Astrocyte (in vitro differentiated cells and primary cell): ENCODE measurements around the gene CYP27A1. TPM values are rescaled to one million over a fixed set of nuclear protein-coding genes. Genes with fewer than 3 reads are reported as not detected.
A peak's percentile ranks its signal among the peaks of the same experiment; 100 is the strongest.

ENCODE experiments used
- DNase-seq: peaks from one replicate; pipeline ENCODE4 v3.0.0-alpha.2; 2010; ENCODE audit warnings: low read depth
- FAIRE-seq: peaks from 2 replicates; lab custom pipeline; 2011; peaks lifted over from hg19 to GRCh38; lab: Jason Lieb, UNC
- H2AFZ ChIP-seq: 2 replicates; pipeline ENCODE4 v1.6.0; 2012; ENCODE audit warnings: low read depth, low read length, inconsistent platforms
- H3K27ac ChIP-seq: 2 replicates; pipeline ENCODE4 v1.5.1; 2011; ENCODE audit warnings: low read depth, low read length, inconsistent platforms
- H3K27me3 ChIP-seq: 2 replicates; pipeline ENCODE4 v1.6.0; 2011; ENCODE audit warnings: low read length, inconsistent platforms; ENCODE audit not compliant: insufficient read depth
- H3K36me3 ChIP-seq: 2 replicates; pipeline ENCODE4 v1.5.1; 2011; ENCODE audit warnings: low read length, inconsistent platforms; ENCODE audit not compliant: insufficient read depth
- H3K4me1 ChIP-seq: 2 replicates; pipeline ENCODE4 v1.5.1; 2011; ENCODE audit warnings: low read length, inconsistent platforms; ENCODE audit not compliant: insufficient read depth
- H3K4me2 ChIP-seq: 2 replicates; pipeline ENCODE4 v1.6.0; 2012; ENCODE audit warnings: low read length, inconsistent platforms
- H3K4me3 ChIP-seq: 2 replicates; pipeline ENCODE4 v1.5.1; 2011; ENCODE audit warnings: low read depth, mild to moderate bottlenecking, low read length, inconsistent platforms; ENCODE audit not compliant: insufficient read depth
- H3K79me2 ChIP-seq: 2 replicates; pipeline ENCODE4 v1.6.0; 2012; ENCODE audit warnings: mild to moderate bottlenecking, low read length, inconsistent platforms; ENCODE audit not compliant: insufficient read depth
- H3K9ac ChIP-seq: 2 replicates; pipeline ENCODE4 v1.6.0; 2012; ENCODE audit warnings: mild to moderate bottlenecking, low read length, inconsistent platforms
- H3K9me3 ChIP-seq: 2 replicates; pipeline ENCODE4 v1.5.1; 2012; ENCODE audit warnings: low read depth, mild to moderate bottlenecking, low read length, inconsistent platforms; ENCODE audit not compliant: insufficient read depth
- H4K20me1 ChIP-seq: 2 replicates; pipeline ENCODE4 v1.6.0; 2012; ENCODE audit warnings: low read length, inconsistent platforms; ENCODE audit not compliant: insufficient read depth
- H3K27ac Mint-ChIP-seq: one replicate; pipeline ENCODE4 v1.8.0; 2021; ENCODE audit warnings: mild to moderate bottlenecking, mixed read lengths; ENCODE audit not compliant: unreplicated experiment
- H3K27me3 Mint-ChIP-seq: one replicate; pipeline ENCODE4 v1.8.0; 2021; ENCODE audit warnings: low read depth, mixed read lengths; ENCODE audit not compliant: unreplicated experiment
- H3K36me3 Mint-ChIP-seq: one replicate; pipeline ENCODE4 v1.8.0; 2021; ENCODE audit warnings: low read depth, mixed read lengths; ENCODE audit not compliant: unreplicated experiment
- H3K4me1 Mint-ChIP-seq: one replicate; pipeline ENCODE4 v1.8.0; 2021; ENCODE audit warnings: low read depth, mixed read lengths; ENCODE audit not compliant: unreplicated experiment
- H3K4me3 Mint-ChIP-seq: one replicate; pipeline ENCODE4 v1.8.0; 2021; ENCODE audit warnings: mild to moderate bottlenecking, moderate library complexity, mixed read lengths; ENCODE audit not compliant: unreplicated experiment
- H3K9me3 Mint-ChIP-seq: one replicate; pipeline ENCODE4 v1.8.0; 2021; ENCODE audit warnings: mild to moderate bottlenecking, mixed read lengths; ENCODE audit not compliant: unreplicated experiment
- CTCF ChIP-seq: IDR thresholded peaks from 2 replicates; pipeline ENCODE4 v1.5.1; 2011; ENCODE audit warnings: low read depth, mild to moderate bottlenecking, inconsistent platforms, low read length, moderate library complexity; ENCODE audit not compliant: insufficient read depth
- EZH2 ChIP-seq: IDR thresholded peaks from 2 replicates; pipeline ENCODE4 v1.6.1; 2012; ENCODE audit warnings: mild to moderate bottlenecking, low read length, inconsistent platforms; ENCODE audit not compliant: insufficient read depth
- total RNA-seq: library from RNA; stranded (reverse); gene quantifications from 2 replicates; pipeline ENCODE4 v1.2.1, GENCODE V29; 2021

The CYP27A1 gene
- total RNA-seq, 1 donor from 2014 or later: 3.9 TPM

- H3K9me3 ChIP-seq: no peaks in the 10 kb centered on the region
- Mint-ChIP-seq H3K36me3 (peaks cover 43% of the 10 kb centered on the region), H3K4me1 (peaks cover 12% of the 10 kb centered on the region), H3K27me3 (no peaks in the 10 kb centered on the region), H3K9me3 (no peaks in the 10 kb centered on the region), H3K4me3 (no peak overlapping the region), H3K27ac (peak overlapping the region; percentile 43)
- DNase-seq (no peak), FAIRE-seq (no peak)
- TF ChIP-seq CTCF (no peak), EZH2 (no peak)
- H3K4me2 ChIP-seq: no peak overlapping the region
- H4K20me1 ChIP-seq: peaks cover 1% of the 10 kb centered on the region
- H2AFZ ChIP-seq: no peak overlapping the region
- H3K9ac ChIP-seq: no peak overlapping the region
- no peak overlapping the region for H3K4me3 ChIP-seq
- H3K36me3 ChIP-seq: peaks cover 33% of the 10 kb centered on the region
- H3K27ac ChIP-seq: no peak overlapping the region
- peaks cover 8% of the 10 kb centered on the region for H3K4me1 ChIP-seq
- H3K27me3 ChIP-seq: no peaks in the 10 kb centered on the region
- no peaks in the 10 kb centered on the region for H3K79me2 ChIP-seq
Observed at GRCh38 chr2:218745160-218745558, 36.8 kb upstream of the CYP27A1 start.

- H3K4me2 ChIP-seq: no peak overlapping the region
- no peak overlapping the region for H3K9ac ChIP-seq
- H3K36me3 ChIP-seq: peaks cover 33% of the 10 kb centered on the region
- no peaks in the 10 kb centered on the region for H4K20me1 ChIP-seq
- H3K4me3 Mint-ChIP-seq: no peak overlapping the region
- DNase-seq: peak; percentile 33
- H3K27me3 ChIP-seq: no peaks in the 10 kb centered on the region
- H3K27ac ChIP-seq: no peak overlapping the region
- H3K36me3 Mint-ChIP-seq: peaks cover 41% of the 10 kb centered on the region
- H3K9me3 Mint-ChIP-seq: no peaks in the 10 kb centered on the region
- H3K4me1 ChIP-seq: peaks cover 8% of the 10 kb centered on the region
- peak overlapping the region; percentile 43 for H3K27ac Mint-ChIP-seq
- FAIRE-seq: no peak
- no peak for TF ChIP-seq EZH2
- no peak for TF ChIP-seq CTCF
- H2AFZ ChIP-seq: no peak overlapping the region
- H3K4me3 ChIP-seq: no peak overlapping the region
- H3K4me1 Mint-ChIP-seq: peaks cover 12% of the 10 kb centered on the region
- no peaks in the 10 kb centered on the region for H3K27me3 Mint-ChIP-seq
- no peaks in the 10 kb centered on the region for H3K79me2 ChIP-seq
- H3K9me3 ChIP-seq: no peaks in the 10 kb centered on the region
Observed at GRCh38 chr2:218745559-218746469, 36.1 kb upstream of the CYP27A1 start.

GRCh38 chr2:218746470-218746795, 35.5 kb upstream of the CYP27A1 start:
- H3K27ac Mint-ChIP-seq: no peak overlapping the region
- H3K36me3 Mint-ChIP-seq: peaks cover 44% of the 10 kb centered on the region
- H3K27me3 Mint-ChIP-seq: no peaks in the 10 kb centered on the region
- peaks cover 8% of the 10 kb centered on the region for H3K4me1 ChIP-seq
- H3K4me2 ChIP-seq: no peak overlapping the region
- peaks cover 32% of the 10 kb centered on the region for H3K36me3 ChIP-seq
- no peak overlapping the region for H3K4me3 Mint-ChIP-seq
- no peaks in the 10 kb centered on the region for H3K27me3 ChIP-seq
- no peak for TF ChIP-seq EZH2
- TF ChIP-seq CTCF: no peak
- no peak overlapping the region for H2AFZ ChIP-seq
- no peaks in the 10 kb centered on the region for H3K9me3 Mint-ChIP-seq
- no peak overlapping the region for H3K4me3 ChIP-seq
- no peak overlapping the region for H3K27ac ChIP-seq
- FAIRE-seq (no peak), DNase-seq (no peak)
- H3K4me1 Mint-ChIP-seq: peaks cover 12% of the 10 kb centered on the region
- H4K20me1 ChIP-seq: no peaks in the 10 kb centered on the region
- H3K79me2 ChIP-seq: no peaks in the 10 kb centered on the region
- H3K9me3 ChIP-seq: no peaks in the 10 kb centered on the region
- H3K9ac ChIP-seq: no peak overlapping the region
